ENCODE results near the gene ZIC2.

- TF ChIP-seq CTCF (IDR thresholded peaks at IDR 0.05; ENCODE audit: insufficient read depth, low read length) (no peak), REST (IDR thresholded peaks at IDR 0.05; ENCODE audit: insufficient replicate concordance, low read depth) (no peak), GABPA (IDR thresholded peaks at IDR 0.05; ENCODE audit: low read depth) (no peak), SPI1 (IDR thresholded peaks at IDR 0.05; ENCODE audit: borderline replicate concordance, low read depth) (no peak)
Observed at GRCh38 chr13:99997702-99998214, 16.2 kb downstream of the ZIC2 start.

All from HL-60 (cell line).